Right hindlimb (tissue), 1 donor: ENCODE results near the gene CDK5RAP3.
A peak's percentile ranks its signal among the peaks of the same experiment; 100 is the strongest.
"Not testable (repeated sequence)": the region's sequence is repeated elsewhere in the genome, so short reads cannot be mapped to it uniquely, and the experiment has no call there.

Experiments used
- DNase-seq: peaks from one replicate; pipeline ENCODE4 v3.0.0-alpha.2; 2018

The CDK5RAP3 gene

DNA sequence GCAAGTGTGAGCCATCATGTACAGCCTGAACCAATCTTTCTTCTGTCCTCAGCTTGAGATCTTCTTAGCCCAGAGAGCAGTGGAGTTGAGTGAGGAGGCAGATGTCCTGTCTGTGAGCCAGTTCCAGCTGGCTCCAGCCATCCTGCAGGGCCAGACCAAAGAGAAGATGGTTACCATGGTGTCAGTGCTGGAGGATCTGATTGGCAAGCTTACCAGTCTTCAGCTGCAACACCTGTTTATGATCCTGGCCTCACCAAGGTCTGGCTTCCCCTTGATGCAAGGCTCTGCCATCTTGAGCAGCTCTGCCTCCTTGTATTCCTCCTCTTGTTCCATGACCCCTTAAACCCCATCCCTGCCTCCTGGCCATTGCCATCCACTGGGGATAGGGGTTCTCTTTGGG lies 9.6 kb downstream of the CDK5RAP3 start:
- DNase-seq = no peak

DNA sequence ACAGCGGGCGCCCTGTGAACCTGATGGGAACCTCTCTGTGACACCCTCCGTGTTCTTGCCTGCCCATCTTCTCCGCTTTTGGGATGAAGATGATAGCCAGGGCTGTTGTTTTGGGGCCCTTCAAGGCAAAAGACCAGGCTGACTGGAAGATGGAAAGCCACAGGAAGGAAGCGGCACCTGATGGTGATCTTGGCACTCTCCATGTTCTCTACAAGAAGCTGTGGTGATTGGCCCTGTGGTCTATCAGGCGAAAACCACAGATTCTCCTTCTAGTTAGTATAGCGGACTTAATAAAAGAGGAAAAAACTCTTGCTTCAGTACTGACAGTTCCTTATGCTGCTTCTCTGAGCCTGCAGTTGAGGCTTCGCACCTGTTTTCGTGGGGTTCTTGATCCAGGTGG lies 10.5 kb downstream of the CDK5RAP3 start:
- no peak for DNase-seq

DNA sequence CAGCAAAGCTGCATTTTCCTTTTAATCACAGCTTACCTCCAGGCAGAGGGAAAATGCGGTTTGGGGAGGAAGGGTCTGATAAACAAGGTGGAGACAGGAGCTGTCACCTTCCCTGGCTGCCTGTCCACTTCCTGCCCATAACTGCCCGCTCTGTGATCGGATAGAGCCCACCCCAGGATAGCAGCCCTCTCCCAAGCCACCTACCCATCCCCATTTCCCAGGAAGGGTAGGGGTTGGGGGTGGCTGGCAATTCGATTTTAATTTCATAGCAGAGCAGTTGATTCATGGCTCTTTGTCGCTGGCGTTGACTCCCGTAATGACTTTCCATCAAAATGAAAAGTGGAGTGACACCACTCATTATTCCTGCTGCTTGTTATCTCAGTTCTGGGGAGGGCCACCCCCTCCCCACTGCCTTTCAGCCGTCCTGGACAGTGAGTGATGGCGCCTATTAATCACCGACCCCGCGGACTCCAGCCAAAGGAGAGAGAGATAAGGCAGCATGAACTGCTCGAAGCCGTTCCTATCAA lies 11.2 kb downstream of the CDK5RAP3 start:
- no peak for DNase-seq

DNA sequence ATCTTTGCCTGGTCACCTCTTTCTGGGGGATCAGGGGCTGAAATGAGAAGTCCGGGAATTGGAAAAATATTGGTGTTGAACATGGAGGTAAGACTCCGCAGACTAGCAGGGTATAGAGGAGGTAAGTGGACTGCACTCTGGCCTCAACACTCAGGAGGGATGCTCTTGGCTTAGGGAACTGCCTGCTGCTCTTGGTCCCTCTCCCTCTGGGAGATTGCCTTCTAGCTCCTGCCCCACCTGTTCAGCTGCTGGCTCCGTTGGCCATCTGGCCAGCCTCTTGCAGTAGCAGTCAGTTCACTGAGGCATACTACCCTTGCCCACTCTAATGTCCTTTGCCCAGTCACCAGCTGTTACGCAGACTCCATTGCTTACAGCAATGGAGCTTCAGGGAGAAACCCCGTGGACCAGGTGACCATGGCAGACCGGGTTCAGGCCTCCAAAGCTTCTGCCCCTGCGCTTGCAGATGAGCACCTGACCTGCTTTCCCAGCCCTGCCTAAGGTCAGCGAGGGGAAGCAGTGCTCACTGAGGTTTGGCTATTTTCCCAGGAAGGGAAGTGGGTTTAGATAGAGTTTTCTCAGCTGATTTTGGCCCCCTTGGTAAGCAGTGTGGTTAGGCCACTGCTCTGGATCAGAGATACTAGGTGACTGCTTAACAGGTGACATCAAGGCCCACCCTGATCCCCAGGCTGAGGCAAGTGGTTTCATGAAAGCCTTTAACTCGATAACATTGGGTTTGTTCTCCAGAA lies 11.9 kb downstream of the CDK5RAP3 start:
- DNase-seq = no peak

DNA sequence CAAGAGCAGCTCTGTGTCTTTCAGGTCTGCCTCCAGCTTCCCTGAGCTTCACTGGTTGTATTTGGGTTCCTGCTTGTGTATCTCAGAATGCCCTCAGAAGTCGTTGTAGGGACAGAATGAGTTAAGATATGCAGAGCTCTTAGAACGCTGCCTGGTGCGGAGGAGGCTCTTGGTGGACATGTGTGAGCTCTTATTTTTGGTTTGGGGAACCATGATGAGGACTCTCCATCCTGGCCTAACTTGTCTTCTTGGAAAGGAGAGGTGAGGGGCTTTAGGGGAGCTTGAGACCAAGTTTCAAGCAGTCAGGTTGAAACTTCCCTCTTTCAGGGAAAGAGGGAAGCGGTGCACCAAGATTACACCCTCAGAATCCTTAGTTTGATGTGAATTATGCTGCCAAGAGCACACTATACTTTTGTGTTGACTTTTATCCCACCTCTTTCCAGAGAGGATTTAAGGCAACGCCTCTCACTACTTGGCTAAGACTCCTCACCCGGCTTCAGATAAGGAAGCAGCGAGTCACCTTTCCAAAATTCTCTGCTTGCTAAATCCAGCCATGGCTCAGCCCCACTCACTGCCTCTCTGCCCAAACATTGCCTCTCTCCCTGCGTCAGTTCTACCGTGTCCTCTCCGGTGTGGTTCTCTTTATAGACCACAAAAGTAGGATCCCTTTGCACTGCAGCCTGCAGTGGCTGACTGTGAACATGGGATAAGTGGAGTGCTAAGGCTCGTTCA lies 12.7 kb downstream of the CDK5RAP3 start:
- no peak for DNase-seq

DNA sequence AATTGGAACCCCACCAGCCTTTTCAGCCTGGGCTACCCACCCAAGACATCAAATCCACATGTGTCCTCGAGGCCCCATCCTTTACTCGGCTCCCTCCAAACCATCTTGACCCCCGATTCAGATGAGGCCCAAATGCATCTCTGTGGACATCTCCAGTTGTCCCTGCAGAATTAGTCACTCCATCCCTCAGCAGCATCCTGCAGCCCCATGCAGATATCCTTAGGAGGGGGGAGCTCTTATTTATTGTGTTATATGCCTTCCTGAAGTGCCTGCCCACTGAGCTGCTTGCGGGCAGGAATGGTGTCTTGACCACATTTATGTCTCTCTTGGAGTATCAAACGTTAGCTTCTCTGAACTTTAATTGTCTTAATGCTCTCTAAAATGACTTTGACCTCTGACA lies 15.6 kb downstream of the CDK5RAP3 start:
- DNase-seq = no peak

DNA sequence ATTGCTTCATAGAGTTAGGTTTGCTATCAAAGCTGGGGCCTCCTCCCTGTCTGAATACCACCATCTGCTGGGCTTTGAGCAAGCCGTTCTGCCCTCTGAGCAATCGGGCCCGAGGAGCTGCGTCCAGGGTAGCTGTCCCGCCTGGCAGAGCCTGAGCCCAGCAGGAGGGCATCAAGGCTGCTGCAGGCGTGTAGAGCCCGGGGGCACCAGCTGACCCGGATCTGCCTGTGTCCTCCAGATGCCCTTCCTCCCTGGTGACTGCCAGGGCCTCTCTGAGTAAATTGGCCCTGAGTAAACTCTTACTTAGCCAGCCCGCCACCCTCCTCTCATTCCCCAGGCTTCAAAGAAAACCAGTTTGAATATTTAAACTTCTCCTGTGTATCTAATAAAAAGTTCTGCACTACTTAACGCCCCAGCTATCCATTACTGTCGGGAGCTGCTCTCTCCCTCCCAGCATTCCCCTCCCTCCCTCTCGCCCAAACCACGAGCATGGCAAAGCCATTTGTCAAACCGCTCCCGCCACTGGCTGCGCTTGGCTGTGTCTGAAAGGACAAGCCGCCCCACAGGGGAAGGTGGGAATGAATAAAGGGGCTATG lies 16.4 kb downstream of the CDK5RAP3 start:
- peak; percentile 52 for DNase-seq

DNA sequence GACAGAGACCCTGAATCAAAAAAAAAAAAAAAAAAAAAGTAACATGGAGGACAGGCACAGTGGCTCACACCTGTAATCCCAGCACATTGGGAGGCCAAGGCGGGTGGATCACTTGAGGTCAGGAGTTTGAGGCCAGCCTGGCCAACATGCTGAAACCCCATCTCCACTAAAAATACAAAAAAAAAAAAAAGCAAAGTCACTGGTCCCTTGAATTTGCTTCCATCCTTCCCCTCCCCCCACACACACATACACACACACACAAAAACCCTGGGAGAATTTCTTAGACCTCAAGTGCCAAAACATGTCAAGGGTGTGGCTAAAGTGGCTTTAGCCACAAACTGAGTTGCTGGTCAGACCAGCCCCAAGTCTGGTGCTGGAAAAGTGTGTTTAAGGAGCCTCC lies 17.5 kb downstream of the CDK5RAP3 start:
- not testable (repeated sequence) for DNase-seq

DNA sequence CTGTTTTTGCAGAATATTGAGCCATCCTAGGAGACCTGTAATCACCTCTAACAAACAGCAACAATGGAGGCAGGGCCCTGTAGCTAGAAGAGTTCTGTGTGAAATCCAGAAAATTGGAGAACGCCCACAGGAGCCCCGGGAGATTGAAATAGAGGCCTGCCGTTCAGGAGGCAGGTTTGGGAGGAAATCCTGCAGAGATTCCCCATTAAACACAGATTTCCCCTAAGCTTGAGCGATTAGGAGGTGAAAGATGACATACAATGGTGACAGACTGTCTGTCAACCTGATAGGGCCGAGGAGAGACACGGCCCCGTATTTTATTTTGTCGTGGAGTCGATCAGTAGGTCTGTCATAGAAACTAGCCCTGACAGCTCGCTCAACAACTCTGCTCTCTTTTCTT lies 18.2 kb downstream of the CDK5RAP3 start:
- DNase-seq = no peak

DNA sequence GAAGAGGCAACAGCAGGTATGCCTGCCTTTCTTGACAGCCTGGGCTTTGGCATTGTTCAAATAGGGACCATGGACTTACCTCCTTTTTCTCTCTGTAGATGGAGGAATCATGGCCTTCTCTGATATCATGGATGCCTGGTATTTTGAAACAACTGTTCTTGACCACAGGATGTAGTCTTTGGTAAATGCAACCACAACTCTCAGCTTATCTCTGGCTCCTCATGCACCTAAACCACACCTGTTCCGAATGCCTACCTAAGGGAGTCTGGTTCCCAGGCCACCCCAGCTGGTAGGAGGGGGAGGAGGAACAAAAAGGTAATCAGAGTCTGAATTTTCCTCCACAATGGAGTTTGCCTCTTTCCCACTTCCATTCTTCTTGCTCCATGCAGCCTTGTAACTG lies 18.8 kb downstream of the CDK5RAP3 start:
- DNase-seq = no peak

DNA sequence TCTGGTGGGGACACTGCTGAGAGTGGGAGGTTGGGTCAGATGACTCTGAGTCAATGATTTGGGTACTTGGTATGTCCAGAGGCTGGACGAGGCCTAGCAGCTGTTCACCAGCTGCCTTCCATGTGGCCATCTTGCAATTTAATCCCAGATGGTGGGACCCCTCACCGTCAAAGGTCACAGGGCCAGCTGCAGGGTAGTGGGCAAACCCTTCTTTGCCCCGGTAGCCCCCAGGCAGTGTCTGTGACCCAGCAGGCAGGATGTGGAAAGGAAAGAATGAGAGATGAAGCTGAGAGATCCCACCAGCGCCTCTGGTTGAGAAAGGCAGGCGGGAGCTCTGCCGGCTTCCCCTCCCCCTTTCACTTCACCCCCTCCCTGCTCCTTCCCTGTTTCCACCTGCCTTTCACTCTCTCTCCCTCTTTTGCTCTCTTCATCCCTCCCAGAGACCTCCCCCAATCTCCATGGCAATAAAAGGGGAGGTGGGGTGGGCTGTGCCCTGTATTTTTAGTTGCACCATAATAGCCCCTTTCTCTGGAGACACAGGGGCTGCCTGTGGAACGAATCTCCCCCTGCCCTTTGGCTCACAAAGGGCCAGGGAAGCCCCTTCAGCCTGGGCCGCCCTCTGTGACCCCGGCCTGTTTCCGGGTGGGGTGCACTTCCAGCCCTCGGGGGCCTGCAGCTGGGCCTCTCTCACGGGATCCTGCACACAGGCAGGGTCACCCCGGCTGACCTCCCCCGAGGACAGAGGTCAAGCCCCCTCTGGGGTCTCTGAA lies 20.2 kb downstream of the CDK5RAP3 start:
- no peak for DNase-seq

DNA sequence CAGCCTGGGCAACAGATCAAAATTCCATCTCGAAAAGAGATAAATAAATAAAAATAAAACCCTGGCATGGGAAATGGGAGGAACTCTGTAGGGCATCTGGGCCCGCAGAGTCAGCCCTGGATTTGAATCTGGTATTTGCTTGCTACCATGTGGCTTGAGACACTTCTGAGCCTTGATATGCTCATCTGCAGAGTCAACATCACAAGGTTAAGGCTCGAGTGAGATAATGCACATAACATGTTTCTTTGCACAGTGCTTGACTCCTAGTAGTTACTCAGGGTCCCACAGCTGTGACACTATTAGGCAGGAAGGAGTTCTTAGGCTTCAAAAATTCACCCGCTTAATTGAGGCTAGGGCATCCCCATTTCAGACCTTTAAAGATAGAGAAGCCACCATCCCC lies 21.3 kb downstream of the CDK5RAP3 start:
- no peak for DNase-seq

DNA sequence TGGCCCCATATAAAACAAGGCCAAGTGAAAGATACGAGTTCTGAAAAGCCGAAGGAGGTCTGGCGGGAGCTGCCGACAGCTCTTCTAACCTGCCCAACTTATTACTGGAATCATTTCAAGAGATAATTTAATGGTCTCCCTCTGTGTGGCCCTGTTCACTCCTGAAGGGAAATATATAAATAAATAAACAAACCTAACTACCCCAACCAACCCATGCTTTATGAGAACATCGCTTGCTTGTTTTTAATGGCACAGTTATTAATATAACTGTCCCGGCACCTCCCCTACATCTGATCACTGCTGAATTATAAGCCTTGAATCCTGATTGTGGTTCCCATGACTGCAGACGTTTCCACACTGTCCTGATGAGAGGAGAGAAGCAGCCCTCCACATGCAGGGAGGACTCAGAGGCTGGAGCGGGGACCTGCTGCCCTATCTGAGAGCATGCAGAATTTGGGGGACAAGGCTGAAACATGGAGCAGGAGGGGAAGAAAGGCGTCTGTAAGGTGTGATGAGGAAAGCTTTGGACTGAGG lies 22.2 kb downstream of the CDK5RAP3 start:
- DNase-seq = no peak

DNA sequence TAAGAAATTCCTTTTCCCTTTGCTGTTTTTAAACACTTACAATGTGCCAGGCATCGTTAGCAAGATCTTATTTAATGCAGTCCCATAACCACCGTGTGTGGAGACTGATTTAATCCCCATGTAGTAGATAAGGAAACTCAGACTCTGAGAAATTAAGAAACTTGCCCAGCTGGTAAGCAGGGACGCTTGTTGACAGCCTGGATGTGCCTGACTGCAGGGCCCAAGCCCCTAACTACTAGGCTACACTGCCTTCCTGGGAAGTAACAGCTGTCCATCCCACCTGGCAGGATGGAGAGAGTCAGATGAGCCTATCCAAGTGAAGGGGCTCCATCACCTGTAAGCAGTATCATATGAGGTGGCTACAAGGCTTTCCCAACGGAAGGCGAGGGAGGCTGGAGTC lies 23.1 kb downstream of the CDK5RAP3 start:
- DNase-seq = no peak

DNA sequence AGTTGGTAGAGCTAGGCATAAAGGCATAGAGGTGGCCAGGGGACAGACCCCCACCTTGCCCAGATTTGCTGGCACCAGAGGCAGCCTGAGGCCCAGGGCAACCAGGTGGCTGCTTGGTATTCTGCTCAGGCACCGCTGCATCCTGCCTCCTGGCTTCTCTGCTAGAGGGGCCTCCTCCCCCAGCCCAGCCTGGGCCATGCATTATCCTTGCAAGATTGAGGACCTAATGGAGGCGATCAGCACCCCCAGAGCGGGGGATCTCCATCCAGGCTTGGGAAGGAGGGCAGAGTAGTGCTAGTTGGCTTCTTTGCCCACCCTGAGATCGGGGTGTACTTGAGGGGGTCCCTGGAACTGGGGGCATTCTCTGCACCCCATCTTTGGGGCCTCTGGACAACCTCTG lies 23.8 kb downstream of the CDK5RAP3 start:
- DNase-seq = no peak

DNA sequence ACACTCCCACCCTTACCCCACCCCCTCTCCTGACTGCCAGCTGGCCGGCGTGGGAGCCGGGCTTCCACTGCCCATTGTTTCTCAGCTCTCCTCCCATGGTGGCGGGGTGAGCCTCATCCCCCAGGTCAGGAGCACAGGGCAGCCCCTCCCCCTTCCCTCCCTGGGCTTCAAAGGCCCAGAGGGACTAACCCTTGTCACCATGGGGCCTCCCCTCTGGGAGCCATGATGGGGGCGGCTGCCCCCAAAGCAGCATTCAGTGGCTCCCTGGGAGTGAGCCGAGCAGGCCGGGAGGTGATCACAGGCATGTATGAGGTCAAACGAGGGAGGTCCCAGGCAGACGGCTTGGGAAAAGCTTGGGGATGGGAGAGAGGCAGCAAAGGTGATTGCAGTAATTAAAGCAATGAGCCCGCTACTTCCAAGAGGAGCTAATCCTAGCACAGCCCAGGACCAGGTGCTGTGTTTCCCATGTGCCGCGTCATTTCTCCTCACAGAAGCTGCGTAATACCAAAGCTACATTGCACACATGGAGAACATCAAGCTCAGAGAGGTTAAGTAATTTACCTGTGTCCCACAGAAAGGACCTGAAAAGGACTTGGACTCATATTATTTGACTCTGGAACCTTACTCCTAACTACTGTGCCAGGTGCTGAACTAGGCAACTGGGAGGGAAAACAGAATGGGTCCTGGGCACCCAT lies 24.5 kb downstream of the CDK5RAP3 start:
- DNase-seq = no peak

DNA sequence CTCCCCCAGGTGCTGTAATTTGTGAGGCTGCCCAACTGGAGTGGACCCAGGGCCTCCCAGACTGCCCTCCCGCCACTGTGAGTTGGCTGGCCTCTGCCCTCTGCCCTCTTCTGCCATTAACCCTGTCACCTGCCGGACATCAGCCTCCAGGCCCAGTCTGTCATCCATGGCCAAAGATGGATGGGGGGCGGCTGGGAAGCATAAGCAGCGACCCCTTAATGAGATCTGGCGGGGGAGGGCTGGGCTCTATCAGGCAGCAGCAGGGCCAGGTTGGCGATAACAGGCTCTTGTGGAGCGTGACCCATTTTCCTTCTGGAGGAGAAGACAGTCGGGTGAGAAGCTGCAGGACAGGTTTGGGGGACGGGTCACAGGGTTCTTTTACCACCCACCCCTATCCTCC lies 25.3 kb downstream of the CDK5RAP3 start:
- DNase-seq = no peak

DNA sequence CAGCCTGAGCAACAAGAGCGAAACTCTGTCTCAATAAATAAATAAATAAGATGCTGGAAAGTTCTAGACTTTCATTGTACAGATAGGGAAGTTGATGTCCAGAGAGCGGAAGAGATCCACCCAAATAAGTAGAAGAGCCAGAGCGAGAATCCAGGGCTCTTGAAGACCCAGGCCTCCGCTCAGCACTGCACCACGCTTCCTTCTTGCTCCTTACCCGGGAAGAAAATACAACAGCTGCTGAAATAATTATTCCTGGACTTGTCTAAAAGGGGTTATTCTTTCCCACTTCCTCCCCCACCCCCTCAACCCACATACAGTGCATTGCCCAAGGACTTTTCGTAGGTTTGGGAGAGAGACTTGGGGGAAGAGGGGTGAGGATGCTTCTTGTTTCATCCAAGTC lies 26.7 kb downstream of the CDK5RAP3 start:
- DNase-seq = no peak

DNA sequence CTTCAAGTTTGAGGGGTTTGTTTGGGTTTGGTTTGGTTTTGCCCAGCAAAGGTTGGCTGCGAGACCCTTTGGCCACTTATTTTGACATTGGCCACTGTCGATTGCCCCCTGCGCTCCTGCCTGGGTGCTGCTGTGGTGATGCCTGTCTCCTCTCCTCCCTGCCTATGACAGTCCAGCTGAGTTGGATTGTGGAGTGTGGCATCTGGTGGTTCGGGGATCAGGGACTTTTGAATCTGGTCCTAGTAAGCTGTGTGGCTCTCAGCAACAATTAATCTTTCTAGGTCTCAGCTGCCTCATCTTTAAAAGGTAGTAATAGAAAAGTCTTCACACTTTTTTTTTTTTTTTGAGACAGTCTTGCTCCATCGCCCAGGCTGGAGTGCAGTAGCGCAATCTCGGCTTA lies 27.1 kb downstream of the CDK5RAP3 start:
- DNase-seq = no peak

DNA sequence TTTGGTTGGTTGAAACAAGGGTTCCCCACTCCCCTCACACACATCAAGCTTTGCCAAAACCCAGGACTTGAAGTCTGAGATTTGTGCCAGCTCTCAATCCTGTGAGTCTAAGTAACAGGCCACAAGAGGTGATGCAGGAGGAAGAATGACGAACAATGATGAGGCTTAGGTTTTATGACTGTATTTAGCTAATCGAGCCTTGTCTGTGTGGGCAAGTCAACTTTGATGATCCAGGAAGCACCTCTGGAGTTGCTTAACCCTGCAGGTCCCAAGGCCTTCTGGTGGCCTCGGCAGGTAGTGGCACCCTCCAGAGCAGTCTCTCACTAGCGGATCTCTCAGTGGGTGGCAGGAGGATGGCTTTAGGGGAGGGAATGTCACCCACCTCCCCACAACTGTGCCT lies 28.7 kb downstream of the CDK5RAP3 start:
- DNase-seq = no peak

DNA sequence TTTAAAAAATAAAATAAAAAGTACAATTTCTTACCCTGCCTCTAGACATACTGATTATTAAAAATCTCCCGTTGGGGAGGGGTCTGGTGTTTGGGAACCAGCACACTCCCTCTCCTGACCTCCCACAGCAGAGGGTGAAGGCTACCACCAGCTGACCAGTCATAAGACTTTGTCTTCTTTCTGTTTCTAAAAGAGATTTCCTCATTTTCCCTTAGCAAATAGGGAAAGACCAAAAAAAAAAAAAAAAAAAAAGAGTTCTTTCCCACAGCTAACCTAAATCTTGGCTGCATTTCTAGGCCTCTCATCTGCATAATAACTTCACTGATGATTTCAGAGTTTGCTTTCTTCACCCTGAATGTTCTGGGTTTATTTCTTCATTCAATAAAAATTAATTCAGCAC lies 30.3 kb downstream of the CDK5RAP3 start:
- no peak for DNase-seq

DNA sequence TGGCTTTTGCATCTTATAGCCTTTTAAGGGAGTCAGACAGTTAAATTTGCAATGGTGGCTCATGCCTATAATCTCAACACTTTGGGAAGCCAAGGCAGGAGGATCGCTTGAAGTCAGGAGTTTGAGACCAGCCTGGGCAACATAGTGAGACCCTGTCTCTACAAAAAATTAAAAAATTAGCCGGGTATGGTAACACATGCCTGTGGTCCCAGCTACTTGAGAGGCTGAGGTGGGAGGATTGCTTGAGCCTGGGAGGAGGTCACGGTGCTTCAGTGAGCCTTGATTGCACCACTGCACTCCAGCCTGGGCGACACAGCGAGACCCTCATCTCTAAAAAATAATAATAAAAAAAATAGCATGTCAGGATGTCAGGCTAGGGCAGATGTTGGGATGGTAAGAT lies 30.7 kb downstream of the CDK5RAP3 start:
- DNase-seq = not testable (repeated sequence)
